ENCODE results near the gene SPATA6L.
A peak's percentile ranks its signal among the peaks of the same experiment; 100 is the strongest.

SPATA6L gene

DNA sequence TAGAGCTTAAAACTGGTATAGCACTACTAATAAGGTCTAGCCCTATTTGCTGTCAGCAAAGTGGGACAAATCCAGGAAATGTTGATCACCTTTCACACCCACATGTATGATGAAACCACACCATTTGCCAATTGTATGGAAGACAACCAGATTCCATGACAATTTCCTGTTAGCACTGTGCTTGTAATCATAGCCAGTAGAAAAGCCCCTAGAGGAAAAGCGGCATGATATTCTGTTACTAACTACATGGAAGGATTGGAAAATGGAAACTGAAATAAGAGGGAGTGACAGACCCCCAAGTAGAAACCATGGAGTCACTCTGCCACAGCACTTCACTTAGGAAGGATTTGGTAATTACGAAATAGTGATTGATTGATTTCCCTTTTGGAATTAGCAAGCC lies 923 bp downstream of the SPATA6L start:
- DNase-seq: no peak

DNA sequence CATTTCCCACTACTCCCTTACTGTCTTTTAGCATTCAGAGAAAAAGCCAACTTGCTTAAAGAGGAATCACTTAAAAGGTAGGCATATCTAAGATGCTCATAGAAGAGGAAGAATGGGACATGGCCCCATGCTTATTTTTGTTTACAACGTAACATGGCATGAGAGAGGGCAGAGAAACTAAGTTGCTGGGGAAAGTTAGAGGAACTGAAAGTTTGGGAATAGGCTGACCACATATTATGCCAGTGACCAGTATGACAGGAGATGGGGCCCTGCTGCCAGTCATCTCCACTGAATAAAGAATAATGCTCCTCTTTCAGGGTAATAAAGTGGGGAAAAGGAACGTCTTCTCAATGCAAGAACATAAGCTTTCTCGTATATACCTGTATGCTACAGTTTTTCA lies 2.3 kb downstream of the SPATA6L start:
- H3K4me3 ChIP-seq: no peak overlapping the region
- H3K36me3 ChIP-seq: no peaks in the 10 kb centered on the region
- H3K27ac ChIP-seq: peak overlapping the region in 1 of 2 donors; percentile 89
- no peaks in the 10 kb centered on the region for H3K9me3 ChIP-seq
- H3K4me1 ChIP-seq: peaks cover 0 to 47% (median 28%) of the 10 kb centered on the region in 4 donors
- intact Hi-C loops (cut with DNase I; ENCODE audit: low total_unique reads): loop anchor here (5.0 to 10.0 kb wide), 3 partner anchors 78 to 781 kb away; partner anchors contain the start of gene AK3
- DNase-seq: no peak
- H3K27me3 ChIP-seq: no peaks in the 10 kb centered on the region
- TF ChIP-seq, protein P1, sequence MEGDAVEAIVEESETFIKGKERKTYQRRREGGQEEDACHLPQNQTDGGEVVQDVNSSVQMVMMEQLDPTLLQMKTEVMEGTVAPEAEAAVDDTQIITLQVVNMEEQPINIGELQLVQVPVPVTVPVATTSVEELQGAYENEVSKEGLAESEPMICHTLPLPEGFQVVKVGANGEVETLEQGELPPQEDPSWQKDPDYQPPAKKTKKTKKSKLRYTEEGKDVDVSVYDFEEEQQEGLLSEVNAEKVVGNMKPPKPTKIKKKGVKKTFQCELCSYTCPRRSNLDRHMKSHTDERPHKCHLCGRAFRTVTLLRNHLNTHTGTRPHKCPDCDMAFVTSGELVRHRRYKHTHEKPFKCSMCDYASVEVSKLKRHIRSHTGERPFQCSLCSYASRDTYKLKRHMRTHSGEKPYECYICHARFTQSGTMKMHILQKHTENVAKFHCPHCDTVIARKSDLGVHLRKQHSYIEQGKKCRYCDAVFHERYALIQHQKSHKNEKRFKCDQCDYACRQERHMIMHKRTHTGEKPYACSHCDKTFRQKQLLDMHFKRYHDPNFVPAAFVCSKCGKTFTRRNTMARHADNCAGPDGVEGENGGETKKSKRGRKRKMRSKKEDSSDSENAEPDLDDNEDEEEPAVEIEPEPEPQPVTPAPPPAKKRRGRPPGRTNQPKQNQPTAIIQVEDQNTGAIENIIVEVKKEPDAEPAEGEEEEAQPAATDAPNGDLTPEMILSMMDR (IDR thresholded peaks at IDR 0.05): no peak

More for the DNA sequence above, 923 bp downstream of the SPATA6L start:
- Histone ChIP-seq H3K4me3 (no peak overlapping the region), H3K27me3 (no peaks in the 10 kb centered on the region), H3K4me1 (peaks cover 0 to 47% (median 28%) of the 10 kb centered on the region in 4 donors), H3K9me3 (no peaks in the 10 kb centered on the region), H3K27ac (peak overlapping the region in 1 of 2 donors; percentile 6), H3K36me3 (no peaks in the 10 kb centered on the region)
- intact Hi-C loops (cut with DNase I; ENCODE audit: low total_unique reads): loop anchor here (10.0 kb wide), 2 partner anchors 371 to 779 kb away; no protein-coding TSS in a partner anchor
- TF ChIP-seq, protein P1 (IDR thresholded peaks at IDR 0.05): no peak

DNA sequence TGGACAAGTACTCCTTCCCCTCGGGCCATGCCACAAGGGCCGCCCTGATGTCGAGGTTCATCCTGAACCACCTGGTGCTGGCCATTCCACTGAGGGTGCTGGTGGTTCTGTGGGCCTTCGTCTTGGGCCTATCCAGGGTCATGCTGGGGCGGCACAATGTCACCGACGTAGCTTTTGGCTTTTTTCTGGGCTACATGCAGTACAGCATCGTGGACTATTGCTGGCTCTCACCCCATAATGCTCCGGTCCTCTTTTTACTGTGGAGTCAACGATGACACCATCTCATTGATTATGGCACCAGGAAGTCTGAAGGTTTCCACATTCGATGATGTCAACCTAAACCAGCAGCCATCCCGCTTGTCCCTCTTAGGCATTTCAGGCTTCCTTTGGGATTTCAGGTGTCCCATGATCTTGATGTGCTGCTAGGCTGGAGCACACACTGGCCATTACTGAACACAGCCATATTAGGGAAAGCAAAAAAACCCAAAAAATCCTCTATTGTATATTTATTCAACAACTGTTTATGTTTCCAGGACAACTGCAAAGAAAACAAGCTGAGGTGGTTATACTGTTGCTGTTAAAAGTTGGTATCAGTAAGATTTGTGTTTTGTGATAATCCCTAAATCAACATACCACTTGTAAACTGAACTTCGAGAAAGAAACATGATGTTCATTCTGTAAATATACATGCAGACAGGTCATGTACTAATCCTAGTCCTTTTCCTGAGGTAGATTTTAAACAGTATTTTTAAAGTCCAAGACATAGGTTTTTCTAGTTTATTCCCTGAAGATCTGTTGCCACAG lies 3.1 kb downstream of the SPATA6L start:
- intact Hi-C loops (cut with DNase I; ENCODE audit: low total_unique reads): loop anchor here (5.0 to 10.0 kb wide), 3 partner anchors 79 to 782 kb away; partner anchors contain the start of gene AK3
- Histone ChIP-seq H3K9me3 (no peaks in the 10 kb centered on the region), H3K4me3 (peak overlapping the region; percentile 83 to 89), H3K27me3 (no peaks in the 10 kb centered on the region), H3K27ac (peak overlapping the region; percentile 81 to 89), H3K36me3 (no peaks in the 10 kb centered on the region), H3K4me1 (peaks cover 0 to 47% (median 28%) of the 10 kb centered on the region in 4 donors)
- TF ChIP-seq, protein P1 (IDR thresholded peaks at IDR 0.05): no peak
- DNase-seq: no peak

DNA sequence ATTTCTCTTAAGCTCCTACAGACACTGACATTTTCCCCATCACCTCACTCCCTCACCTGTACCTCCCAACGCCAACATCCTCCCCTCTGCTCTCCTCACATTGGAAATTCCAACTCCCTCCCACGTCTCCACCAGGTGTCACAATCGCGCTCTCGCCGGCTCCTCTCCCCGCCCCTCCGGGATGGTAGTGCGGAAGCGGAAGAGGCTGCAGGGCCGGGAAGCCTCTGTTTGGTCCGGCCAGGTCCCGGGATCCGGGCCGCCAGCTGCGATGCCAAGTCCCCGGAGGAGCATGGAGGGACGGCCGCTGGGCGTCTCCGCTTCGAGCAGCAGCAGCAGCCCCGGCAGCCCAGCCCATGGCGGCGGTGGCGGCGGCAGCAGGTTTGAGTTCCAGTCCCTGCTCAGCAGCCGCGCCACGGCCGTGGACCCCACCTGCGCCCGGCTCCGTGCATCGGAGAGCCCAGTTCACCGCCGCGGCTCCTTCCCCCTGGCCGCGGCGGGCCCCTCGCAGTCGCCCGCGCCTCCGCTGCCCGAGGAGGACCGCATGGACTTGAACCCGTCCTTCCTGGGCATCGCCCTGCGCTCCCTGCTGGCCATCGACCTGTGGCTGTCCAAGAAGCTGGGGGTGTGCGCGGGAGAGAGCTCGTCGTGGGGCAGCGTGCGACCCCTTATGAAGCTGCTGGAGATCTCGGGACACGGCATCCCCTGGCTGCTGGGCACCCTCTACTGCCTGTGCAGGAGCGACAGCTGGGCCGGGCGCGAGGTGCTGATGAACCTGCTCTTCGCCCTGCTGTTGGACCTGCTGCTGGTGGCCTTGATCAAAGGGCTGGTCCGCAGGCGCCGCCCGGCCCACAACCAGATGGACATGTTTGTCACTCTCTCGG lies 3.9 kb downstream of the SPATA6L start, which contains the start of gene PLPP6:
TSS of gene PLPP6 (plus strand) at position 187 of the 881 bp plus-strand sequence. CDS start at position 269, 82 bp downstream.
- intact Hi-C loops (cut with DNase I; ENCODE audit: low total_unique reads): loop anchor here (5.0 to 10.0 kb wide), 3 partner anchors 80 to 782 kb away; partner anchors contain the start of gene AK3
- Histone ChIP-seq H3K4me3 (peak within 1 kb of the TSS; percentile 83 to 89), H3K27ac (peak within 1 kb of the TSS; percentile 81 to 89), H3K27me3 (no peaks in the 10 kb centered on the region), H3K36me3 (no peaks in the 10 kb centered on the region), H3K9me3 (no peaks in the 10 kb centered on the region), H3K4me1 (peaks cover 0 to 47% (median 28%) of the 10 kb centered on the region in 4 donors)
- TF ChIP-seq, protein P1 (IDR thresholded peaks at IDR 0.05): peak; percentile 58
- DNase-seq: peak; percentile 92 to 94

DNA sequence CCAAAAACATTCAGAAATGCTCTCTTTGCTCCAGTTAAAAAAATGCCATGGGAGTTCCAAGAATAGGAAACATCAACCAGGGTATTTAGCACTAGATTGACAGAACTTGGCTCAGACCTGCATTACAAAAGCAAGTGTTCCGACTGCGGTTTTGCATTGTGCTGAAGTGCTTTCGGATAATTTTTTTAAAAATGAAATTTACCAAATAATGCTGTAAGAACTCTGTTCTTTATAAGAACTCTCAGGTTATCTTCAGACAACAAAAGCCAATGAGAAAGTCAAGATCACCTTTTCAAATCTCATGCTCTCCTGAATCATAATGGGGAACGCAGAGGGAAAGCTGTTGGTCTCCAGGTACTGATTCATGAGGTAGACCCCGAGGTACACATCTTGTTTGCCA lies 4.7 kb downstream of the SPATA6L start:
- Histone ChIP-seq H3K27ac (peak overlapping the region; percentile 81 to 89), H3K4me3 (peak overlapping the region; percentile 83 to 89), H3K27me3 (no peaks in the 10 kb centered on the region), H3K36me3 (no peaks in the 10 kb centered on the region), H3K9me3 (no peaks in the 10 kb centered on the region), H3K4me1 (peaks cover 0 to 47% (median 28%) of the 10 kb centered on the region in 4 donors)
- intact Hi-C loops (cut with DNase I; ENCODE audit: low total_unique reads): loop anchor here (5.0 to 10.0 kb wide), 3 partner anchors 81 to 783 kb away; partner anchors contain the start of gene AK3
- no peak for DNase-seq
- TF ChIP-seq, protein P1 (IDR thresholded peaks at IDR 0.05): no peak
